Osteocyte (in vitro differentiated cells): ENCODE measurements around the gene TNS1. TPM values are rescaled to one million over a fixed set of nuclear protein-coding genes. Genes with fewer than 3 reads are reported as not detected.

ENCODE experiments used
- DNase-seq: peaks from one replicate; pipeline ENCODE4 v3.0.0; 2021; ENCODE audit warnings: mixed read lengths; ENCODE audit not compliant: unreplicated experiment; ENCODE audit errors: extremely low spot score
- H3K27ac Mint-ChIP-seq: one replicate; pipeline ENCODE4 v1.8.0; 2021; ENCODE audit warnings: mild to moderate bottlenecking, mixed read lengths; ENCODE audit not compliant: unreplicated experiment
- H3K27me3 Mint-ChIP-seq: one replicate; pipeline ENCODE4 v1.8.0; 2021; ENCODE audit warnings: mixed read lengths; ENCODE audit not compliant: unreplicated experiment
- H3K36me3 Mint-ChIP-seq: one replicate; pipeline ENCODE4 v1.8.0; 2021; ENCODE audit warnings: mixed read lengths; ENCODE audit not compliant: unreplicated experiment
- H3K4me1 Mint-ChIP-seq: one replicate; pipeline ENCODE4 v1.8.0; 2021; ENCODE audit warnings: mixed read lengths; ENCODE audit not compliant: unreplicated experiment
- H3K4me3 Mint-ChIP-seq: one replicate; pipeline ENCODE4 v1.8.0; 2021; ENCODE audit warnings: mild to moderate bottlenecking, moderate library complexity, mixed read lengths; ENCODE audit not compliant: unreplicated experiment
- H3K9me3 Mint-ChIP-seq: one replicate; pipeline ENCODE4 v1.8.0; 2021; ENCODE audit warnings: mixed read lengths; ENCODE audit not compliant: unreplicated experiment
- CTCF ChIP-seq: fragments of 200-600 bp; sonication (generic); IDR thresholded peaks from 2 replicates; pipeline ENCODE4 v1.5.0; 2021; ENCODE audit warnings: antibody characterized with exemption, mild to moderate bottlenecking, moderate library complexity
- total RNA-seq: library from RNA; stranded (reverse); gene quantifications from 2 replicates; pipeline ENCODE4 v1.2.1, GENCODE V29; 2021

Gene TNS1
- total RNA-seq, 1 donor from 2014 or later: 80.8 TPM

- Mint-ChIP-seq H3K9me3 (no peaks in the 10 kb centered on the region), H3K27me3 (no peaks in the 10 kb centered on the region), H3K4me1 (peaks cover 28% of the 10 kb centered on the region)
These were observed 144.0 kb downstream of the TNS1 start for GRCh38 chr2:217858519-217859491.

GRCh38 chr2:217857624-217858506 lies 144.9 kb downstream of the TNS1 start:
- peak overlapping the region; percentile 60 for H3K4me3 Mint-ChIP-seq
- H3K27ac Mint-ChIP-seq: peak overlapping the region; percentile 86
- H3K4me1 Mint-ChIP-seq: peaks cover 37% of the 10 kb centered on the region
- H3K27me3 Mint-ChIP-seq: no peaks in the 10 kb centered on the region
- H3K9me3 Mint-ChIP-seq: no peaks in the 10 kb centered on the region
- no peak for DNase-seq
- peaks cover 23% of the 10 kb centered on the region for H3K36me3 Mint-ChIP-seq
- no peak for TF ChIP-seq CTCF

More at GRCh38 chr2:217858519-217859491, 144.0 kb downstream of the TNS1 start:
- peak; percentile 95 for DNase-seq
- peak overlapping the region; percentile 86 for H3K27ac Mint-ChIP-seq
- peaks cover 22% of the 10 kb centered on the region for H3K36me3 Mint-ChIP-seq
- H3K4me3 Mint-ChIP-seq: peak overlapping the region; percentile 60
- TF ChIP-seq CTCF: no peak

GRCh38 chr2:217856871-217857270 lies 145.9 kb downstream of the TNS1 start:
- Mint-ChIP-seq H3K9me3 (no peaks in the 10 kb centered on the region), H3K36me3 (peaks cover 25% of the 10 kb centered on the region), H3K27me3 (no peaks in the 10 kb centered on the region), H3K4me3 (no peak overlapping the region), H3K4me1 (peaks cover 47% of the 10 kb centered on the region), H3K27ac (no peak overlapping the region)
- DNase-seq: no peak
- no peak for TF ChIP-seq CTCF

GRCh38 chr2:217856159-217856558 lies 146.6 kb downstream of the TNS1 start:
- no peaks in the 10 kb centered on the region for H3K9me3 Mint-ChIP-seq
- H3K4me1 Mint-ChIP-seq: peaks cover 54% of the 10 kb centered on the region
- H3K27me3 Mint-ChIP-seq: no peaks in the 10 kb centered on the region
- H3K27ac Mint-ChIP-seq: no peak overlapping the region
- H3K4me3 Mint-ChIP-seq: no peak overlapping the region
- TF ChIP-seq CTCF: no peak
- DNase-seq: no peak
- H3K36me3 Mint-ChIP-seq: peaks cover 23% of the 10 kb centered on the region
